HG02943 (cell line): Measurements from ENCODE around the gene RAB6B.

Source experiments
- ATAC-seq: cut with Tn5 transposase; IDR thresholded peaks from one replicate; pipeline ENCODE4 v1.9.1; 2021; ENCODE audit warnings: mild to moderate bottlenecking, low read depth, moderate library complexity; ENCODE audit not compliant: unreplicated experiment

The RAB6B gene

DNA sequence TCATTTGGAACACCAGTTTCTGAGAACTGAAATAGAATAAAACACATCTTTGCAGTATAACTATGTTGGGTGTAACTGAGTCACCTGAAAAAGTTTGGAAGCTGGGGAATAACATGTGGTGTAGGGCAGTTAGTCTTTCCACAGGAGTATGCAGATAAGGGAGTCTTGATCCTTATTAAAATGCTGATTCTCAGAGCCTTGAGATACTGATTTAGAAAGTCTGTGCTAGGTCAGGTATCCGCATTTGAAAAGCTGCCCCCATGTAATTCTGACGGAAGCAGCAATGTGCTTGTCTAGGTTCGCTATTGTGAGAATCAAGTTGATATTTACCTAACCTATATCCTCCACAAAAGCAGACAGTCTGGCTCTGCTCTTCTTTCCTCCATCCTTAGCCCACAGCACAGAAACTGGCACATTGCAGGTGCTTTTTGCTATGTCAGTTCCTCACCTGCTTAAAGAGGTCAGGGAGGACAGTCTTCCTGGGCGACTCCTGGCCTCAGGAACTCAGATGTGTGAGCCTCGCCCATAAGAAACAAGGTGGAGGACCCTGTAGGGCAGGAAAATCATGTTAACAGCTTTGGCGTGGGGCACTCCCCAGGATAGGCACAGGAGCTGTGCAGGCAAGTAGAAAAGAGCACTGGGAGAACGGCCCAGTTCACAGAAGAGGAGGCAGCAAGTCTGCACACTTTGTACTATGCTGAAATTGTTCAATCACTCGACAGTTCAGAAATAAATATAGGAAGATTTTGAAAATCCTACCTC, 117.7 kb downstream of the RAB6B start:
- no peak for ATAC-seq

DNA sequence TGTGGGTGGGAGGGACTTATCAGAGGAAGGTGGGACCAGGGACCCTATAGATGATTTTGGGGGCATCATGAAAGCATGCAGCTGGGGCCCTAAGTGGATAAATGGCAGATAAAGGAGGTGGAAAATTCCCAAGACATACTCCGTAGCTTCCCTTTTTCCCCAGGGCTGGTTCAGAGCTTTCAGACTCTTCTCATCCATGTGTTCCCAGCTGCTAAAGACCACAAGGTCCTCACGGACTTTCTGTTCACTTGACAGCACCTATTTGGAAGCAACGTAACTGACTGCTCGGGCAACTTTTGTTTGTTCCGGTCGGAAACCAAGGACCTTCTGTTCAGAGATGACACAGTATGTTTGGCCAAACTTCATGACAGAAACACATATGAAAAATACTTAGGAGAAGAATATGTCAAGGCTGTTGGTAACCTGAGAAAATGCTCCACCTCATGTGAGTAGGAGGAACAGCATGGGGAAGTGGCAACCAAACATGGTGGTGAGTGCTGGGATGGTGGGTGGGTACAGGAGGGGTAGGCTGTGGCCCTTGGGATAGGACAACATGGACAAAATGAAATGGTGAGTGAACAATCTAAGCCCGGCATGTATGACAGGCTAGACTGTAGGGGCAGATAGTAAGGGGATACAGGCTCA, 118.8 kb downstream of the RAB6B start:
- no peak for ATAC-seq

DNA sequence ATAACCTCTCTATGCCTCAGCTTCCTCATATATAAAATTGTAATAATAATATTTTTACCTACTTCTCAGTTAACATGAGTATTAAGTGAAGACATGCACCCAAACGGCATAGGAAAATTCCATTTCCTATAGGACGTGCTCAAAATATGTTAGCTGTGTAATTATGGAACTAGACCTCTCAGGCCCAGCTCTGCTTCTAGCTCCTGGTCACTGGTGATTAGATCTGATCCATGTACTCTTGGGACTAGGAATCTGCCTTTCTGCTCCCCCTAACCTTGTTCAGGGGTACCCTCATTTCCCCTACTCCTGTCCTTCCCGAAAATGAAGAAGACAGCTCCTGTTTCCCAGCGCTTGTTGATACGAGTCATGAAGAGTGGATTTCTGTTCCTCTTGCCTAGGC, 119.8 kb downstream of the RAB6B start:
- ATAC-seq = no peak

DNA sequence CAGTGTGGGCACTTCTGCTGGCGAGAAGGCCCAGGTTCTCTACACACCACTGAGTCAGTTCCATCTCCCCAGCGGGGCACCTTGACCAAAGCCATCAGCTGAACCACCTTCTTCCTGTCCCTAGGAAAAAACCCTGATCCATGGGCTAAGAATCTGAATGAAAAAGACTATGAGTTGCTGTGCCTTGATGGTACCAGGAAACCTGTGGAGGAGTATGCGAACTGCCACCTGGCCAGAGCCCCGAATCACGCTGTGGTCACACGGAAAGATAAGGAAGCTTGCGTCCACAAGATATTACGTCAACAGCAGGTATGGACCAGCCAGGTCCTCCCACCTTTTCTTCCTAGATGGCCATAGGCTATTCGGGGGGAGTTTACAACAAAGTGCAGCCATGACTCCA, 120.4 kb downstream of the RAB6B start:
- ATAC-seq = no peak
